Thyroid gland (tissue), 4 donors: ENCODE results near the gene SMIM22.

ENCODE experiments used
- POLR2A ChIP-seq, 2 donors: fragments of 450-650 bp; IDR thresholded peaks; one replicate each; pipeline ENCODE4 v1.6.1; 2017; ENCODE audit warnings: antibody characterized with exemption in 2 of 2, mild to moderate bottlenecking in 2 of 2, moderate library complexity in 1 of 2
- TF ChIP-seq, protein P1 (sequence below), 6 experiments: fragments of 200-600 bp in 3 of 6; fragments of 450-650 bp in 3 of 6; sonication (generic) in 3 of 6; IDR thresholded peaks; one replicate each; pipeline ENCODE4 v1.5.1; 2016 to 2019; ENCODE audit warnings: antibody characterized with exemption in 6 of 6, mild to moderate bottlenecking in 2 of 6, inconsistent platforms in 1 of 6, moderate library complexity in 1 of 6

DNA sequence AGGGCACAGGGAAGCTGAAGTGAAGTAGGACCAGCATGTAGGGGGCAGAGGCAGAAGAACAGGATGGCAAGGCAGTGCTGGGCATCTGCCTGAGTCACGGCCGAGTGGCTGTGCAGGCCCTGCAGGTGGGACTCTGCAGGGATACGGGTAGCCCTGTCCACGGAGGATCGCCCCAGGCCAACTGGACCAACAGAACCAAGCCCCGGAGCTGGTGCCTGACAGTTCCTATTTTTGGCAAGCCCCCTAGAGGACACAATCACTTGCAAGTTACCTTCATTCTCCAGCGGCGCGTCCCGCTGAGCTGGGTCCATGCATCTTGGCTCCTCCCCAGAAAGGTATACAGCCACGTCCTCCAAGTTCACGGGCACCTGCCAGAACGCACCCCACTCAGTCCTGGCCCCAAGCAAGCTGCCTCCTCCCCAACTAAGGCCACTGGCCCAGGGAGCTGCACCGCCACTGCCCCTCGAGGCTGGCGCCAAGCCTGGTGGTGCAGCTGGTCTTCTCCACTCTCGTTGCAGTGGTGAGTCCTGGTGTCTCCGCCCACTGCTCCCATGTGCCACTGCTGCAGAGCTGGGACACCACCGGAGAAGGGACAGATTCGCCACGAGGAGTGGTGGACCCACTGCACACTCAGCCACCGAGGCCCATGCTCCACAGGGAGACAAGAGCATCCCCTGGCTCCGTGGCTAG is 34.8 kb upstream of the SMIM22 start:
- no peak for TF ChIP-seq POLR2A (IDR thresholded peaks at IDR 0.05)
- TF ChIP-seq, protein P1, sequence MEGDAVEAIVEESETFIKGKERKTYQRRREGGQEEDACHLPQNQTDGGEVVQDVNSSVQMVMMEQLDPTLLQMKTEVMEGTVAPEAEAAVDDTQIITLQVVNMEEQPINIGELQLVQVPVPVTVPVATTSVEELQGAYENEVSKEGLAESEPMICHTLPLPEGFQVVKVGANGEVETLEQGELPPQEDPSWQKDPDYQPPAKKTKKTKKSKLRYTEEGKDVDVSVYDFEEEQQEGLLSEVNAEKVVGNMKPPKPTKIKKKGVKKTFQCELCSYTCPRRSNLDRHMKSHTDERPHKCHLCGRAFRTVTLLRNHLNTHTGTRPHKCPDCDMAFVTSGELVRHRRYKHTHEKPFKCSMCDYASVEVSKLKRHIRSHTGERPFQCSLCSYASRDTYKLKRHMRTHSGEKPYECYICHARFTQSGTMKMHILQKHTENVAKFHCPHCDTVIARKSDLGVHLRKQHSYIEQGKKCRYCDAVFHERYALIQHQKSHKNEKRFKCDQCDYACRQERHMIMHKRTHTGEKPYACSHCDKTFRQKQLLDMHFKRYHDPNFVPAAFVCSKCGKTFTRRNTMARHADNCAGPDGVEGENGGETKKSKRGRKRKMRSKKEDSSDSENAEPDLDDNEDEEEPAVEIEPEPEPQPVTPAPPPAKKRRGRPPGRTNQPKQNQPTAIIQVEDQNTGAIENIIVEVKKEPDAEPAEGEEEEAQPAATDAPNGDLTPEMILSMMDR (IDR thresholded peaks at IDR 0.05) = no peak
